Stimulated activated CD4-positive, alpha-beta T cell treated with anti-CD3 and anti-CD28 coated beads, Interleukin-4, amount 100 ng/mL, for 4 hours (primary cell): ENCODE measurements around the gene TMPRSS7.
"Not testable (repeated sequence)": the region's sequence is repeated elsewhere in the genome, so short reads cannot be mapped to it uniquely, and the experiment has no call there.

Experiments used
- DNase-seq, 2 experiments: peaks; one replicate each; pipeline ENCODE4 v3.0.0-alpha.2; 2020

Gene TMPRSS7

DNA sequence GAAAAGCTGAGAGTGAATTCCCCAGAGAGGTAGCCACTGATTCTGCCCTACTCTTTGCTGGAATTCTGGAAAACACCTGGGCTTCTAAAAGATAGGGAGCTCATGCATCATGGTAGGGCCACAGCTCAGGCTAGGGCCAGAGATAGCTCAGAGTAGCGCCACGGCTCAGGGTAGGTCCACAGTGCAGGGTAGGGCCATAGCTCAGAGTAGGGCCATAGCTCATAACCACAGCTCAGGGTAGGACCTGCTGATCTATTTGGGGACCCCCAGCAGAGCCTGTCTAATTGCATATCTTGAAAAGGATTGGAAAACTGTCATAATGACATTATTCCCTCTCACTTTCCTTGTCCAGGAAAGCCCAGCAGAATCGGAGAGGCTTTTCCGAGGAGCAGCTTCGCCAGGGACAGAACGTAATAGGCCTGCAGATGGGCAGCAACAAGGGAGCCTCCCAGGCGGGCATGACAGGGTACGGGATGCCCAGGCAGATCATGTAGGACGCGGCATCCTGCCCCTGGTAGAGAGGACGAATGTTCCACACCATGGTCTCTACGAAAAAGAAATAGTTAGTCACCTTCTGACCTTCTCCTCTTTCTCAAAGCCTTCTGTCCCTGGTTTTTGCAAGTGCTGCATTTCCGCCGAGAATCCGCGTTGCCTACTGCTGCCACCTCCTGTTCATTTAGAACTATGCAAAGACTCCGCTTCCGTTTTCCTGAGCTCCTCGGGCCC lies 21.3 kb upstream of the TMPRSS7 start:
- peak; percentile 51 to 65 for DNase-seq

DNA sequence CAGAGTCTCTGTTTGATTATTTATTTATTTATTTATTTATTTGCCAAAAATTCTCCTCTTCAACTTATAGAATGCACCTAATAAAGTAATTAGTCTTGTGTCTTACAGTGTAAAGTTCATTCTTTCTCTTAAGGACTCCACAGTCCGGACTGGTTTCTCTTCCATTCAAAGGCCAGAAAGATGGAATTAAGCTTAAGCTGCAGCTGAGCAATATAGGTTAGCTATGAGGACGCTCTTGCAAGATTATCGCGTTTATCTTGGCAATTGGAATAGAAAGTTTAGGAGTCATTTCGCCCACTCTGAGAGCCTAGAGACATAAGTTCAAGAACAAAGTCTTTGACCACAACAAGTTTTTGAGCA lies 20.8 kb upstream of the TMPRSS7 start:
- no peak for DNase-seq

DNA sequence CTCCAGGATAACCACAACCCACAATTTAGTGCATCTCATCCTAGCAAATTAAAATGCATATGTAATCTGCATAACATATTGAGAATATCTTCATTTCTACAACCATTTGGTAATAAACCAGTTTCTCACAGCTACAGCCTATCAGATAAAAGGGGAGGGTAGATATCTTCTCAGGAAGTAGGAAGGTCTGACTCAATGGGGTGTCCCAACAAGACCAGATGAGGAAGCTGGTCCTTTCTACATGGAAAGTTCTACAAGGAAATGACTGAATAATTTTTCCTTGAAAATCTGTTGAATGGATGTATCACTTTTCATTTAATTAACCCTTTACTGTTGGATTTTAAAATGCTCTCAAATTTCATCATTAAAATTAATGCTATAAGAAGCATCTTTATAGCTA lies 17.4 kb upstream of the TMPRSS7 start:
- DNase-seq, result no peak

DNA sequence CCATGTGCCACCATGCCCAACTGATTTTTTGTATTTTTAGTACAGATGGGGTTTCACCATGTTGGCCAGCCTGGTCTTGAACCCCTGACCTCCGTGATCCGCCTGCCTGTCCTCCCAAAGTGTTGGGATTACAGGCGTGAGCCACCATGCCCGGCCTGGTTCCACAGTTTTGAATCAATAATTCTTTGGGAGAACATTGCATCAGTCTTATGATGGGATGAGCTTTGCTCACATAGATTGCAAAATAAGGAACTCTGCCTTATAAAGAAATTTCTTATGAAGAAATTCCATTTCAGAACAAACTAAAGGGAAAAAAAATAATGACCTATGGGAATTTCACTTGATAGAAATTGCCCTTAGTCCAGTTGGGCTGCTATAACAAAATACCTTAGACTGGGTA lies 15.8 kb upstream of the TMPRSS7 start:
- no peak for DNase-seq

DNA sequence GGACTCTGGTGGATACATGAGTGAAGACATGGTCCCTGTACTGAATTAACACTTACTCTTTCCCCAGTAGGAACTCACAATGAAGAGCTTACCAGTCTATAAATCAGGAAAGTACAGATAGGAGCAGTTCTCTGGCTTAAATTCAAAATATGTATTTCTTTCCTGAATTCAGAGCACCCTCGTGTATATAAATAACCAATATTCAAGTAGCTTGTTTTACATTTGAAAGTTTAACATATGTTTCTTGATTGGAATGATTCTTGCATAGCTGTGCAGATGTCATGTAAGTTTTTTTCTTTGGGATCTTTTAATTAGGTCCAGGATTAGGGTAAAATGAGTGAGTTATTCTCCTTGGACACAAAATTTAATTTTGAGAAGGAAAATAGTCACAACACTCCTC lies 14.8 kb upstream of the TMPRSS7 start:
- DNase-seq, result no peak

DNA sequence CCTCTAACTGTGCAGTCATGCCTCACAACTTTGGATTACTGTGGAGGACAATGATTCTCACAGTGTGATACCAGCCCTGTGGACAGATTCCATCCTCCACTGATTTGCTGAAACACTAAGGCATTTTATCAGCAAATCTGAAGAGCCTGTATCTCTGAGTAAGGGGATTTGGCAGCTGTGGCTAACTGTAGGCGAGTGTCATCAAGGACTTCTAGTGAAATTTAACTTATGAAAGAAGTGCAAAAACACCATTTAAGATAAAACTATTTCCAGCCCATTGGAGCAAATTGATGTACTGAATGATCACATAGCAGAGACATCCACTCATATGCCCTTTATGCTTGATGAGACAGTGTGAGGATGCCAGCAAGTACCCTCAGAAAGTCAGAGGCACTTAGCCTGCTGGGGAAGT lies 13.9 kb upstream of the TMPRSS7 start:
- no peak for DNase-seq

DNA sequence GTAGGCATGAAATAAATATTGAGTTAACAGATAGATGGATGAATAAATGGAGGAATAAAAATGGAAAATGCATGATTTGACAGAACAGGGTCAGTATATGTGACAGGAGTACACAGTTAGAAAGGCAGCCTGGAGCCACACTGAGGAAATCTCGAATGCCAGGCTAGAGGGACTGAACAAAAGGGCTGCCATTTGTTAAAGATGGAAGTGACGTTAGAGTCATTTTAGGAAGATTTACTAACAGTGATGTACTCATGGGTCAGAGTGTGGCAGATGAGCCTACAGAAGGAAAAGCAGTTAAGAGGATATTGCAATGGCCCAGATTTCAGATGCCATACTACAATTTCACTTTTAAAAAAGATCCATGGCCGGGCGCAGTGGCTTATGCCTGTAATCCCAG lies 7.4 kb upstream of the TMPRSS7 start:
- DNase-seq, result no peak

DNA sequence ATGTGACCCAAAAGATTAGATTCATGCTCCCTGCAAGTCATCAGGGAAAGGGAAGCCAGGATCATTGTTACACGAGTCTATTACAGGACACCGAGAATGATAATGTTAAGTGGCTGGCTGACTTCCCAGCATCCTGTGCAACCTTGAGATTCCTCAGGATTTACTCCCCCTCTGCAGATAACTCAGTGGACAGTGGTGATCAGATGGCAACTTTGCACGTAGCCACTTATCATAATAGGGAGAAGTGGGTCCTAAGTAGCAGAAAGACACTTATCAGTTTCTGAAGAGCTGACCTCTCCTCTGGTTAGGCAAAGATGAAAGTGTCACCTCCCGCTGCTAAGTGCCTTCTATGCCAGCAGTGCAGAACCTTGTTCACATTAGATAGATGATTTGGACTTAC lies 6.7 kb upstream of the TMPRSS7 start:
- no peak for DNase-seq

DNA sequence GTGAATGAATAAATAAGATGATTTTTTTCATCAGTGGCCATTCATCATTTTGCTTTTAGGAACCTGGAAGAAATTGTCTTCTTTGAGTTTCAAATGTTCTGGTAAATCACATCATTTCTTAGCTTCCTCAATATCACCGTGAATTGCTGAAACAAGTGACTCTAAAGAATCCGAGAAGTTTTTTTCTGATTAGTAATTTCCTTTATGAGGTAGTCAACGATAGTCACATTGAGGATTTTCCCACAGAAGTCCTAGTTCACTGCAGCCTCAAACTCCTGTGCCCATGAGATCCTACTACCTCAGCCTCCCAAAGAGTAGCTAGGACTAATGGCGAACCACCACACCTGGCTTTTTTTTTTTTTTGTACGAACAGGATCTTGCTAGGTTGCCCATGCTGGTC lies 3.6 kb upstream of the TMPRSS7 start:
- no peak for DNase-seq

DNA sequence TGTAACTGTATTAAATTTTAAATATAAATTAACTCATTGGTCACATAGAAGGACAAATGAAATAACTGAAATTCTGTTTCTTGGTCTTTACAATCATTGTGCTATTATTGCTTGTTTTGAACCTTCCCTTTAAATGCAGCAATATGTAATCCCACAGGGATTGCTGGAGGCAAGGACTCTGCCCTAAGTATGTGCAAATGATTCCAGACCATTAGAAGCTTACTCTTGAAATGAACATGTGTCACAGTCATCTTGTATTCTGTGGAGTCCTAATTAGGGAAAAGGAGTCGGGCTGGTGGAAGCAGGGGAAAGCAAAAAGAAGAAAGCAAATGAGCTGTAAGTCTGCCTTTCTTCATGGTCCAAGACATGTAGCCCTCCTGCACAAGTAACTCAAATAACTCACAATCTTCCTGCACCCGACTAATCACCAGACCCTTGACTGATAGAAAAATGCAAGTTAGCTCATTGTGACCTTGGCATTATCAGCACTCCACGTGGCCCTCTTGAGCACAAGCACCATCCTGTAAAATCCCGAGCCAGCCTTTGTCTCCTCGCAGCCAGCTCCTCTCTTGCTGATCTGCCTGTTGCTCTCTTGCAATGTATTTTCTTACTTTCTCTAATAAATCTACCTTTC lies 2.3 kb upstream of the TMPRSS7 start:
- DNase-seq, result no peak

DNA sequence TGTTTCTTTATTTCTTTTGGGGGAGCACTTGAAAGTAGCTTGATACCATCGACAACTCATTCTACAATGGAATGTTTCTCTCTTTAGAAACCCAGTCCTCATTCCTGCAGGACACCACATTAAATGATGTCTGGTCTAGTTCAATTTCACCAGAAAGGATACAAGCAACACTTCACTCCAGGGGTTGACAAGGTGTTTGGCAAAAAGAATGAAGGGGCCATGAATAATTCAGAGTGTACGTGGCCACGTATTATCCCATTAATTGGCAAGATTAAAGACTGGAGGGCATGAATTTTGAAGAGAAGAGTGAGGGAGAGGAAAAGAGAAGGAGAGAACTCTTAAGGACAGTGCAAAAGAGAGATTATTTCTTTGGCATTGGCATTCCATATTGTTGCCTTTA lies 705 bp downstream of the TMPRSS7 start:
- no peak for DNase-seq

DNA sequence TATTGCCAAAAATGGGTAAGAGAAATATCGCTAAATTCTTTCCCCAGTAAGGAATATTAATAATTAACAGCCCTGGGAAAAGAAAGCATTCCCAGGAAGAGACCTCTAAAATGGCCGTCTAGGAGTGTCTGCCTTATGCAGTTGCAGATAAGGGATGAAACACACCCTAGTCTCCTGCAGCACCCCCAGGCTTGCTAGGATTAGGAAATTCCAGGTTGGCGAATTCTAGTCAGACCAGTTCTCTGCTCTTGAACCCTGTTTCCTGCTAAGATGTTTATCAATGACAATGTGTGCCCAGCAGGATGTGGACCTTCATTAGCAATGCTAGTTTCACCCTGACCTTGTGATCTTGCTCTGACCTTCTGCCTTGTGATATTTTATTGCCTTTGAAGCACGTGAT lies 2.7 kb downstream of the TMPRSS7 start:
- not testable (repeated sequence) for DNase-seq

DNA sequence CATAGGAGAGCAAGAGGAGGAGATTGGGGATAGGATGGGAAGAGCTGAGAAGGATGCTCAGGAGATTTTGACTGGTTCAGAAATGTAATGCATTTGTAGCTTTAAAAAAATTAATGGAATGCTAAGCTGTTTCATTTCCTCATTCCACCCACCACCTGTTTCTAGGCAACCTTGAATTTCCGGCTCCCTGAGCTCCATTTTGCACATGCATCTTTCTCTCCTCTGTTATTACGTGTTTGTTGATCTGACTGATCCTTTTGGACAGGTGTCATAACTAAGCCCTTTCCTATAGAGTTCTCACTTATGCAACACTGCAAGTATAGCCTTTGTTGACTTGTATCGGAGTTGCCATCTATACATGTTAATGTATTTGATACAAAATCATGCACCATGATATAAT lies 4.3 kb downstream of the TMPRSS7 start:
- no peak for DNase-seq

DNA sequence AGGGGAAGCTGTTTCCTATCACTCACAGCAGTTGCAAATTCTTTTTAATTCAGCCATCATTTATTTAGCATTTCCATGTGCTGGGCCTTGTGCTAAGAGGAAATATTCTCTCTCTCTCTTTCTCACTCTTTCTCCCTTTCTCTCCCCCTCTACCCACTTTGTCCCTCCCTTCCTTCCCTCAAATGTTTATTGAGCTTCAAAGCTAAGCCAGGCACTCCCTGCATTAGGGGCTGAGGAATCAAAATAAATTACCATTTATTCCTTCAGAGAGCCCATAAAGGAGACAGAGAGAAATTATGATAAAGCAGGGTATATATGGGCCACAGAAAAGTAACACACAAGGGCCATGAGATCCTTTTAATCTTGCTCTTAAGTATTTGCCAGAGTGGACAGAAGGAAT lies 6.8 kb downstream of the TMPRSS7 start:
- DNase-seq, result no peak

DNA sequence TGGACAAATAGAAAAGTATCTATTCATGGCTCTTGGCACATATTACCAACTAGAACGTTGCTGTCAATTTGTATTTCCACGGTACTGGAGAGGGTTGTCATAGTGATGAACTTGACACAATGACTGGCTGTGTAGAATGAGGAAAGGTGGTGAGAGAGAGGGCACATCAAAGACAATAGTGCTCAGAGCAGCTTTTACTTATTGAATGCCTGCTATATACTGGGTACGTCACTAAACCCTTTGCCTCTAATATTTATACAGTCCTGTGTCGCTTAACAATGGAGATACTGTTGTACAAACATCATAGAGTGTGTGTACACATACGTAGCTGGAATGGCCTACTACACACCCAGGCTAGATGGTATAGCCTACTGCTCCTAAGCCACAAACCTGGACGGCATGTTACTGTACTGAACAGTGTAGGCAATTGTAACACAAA lies 8.3 kb downstream of the TMPRSS7 start:
- DNase-seq, result no peak

DNA sequence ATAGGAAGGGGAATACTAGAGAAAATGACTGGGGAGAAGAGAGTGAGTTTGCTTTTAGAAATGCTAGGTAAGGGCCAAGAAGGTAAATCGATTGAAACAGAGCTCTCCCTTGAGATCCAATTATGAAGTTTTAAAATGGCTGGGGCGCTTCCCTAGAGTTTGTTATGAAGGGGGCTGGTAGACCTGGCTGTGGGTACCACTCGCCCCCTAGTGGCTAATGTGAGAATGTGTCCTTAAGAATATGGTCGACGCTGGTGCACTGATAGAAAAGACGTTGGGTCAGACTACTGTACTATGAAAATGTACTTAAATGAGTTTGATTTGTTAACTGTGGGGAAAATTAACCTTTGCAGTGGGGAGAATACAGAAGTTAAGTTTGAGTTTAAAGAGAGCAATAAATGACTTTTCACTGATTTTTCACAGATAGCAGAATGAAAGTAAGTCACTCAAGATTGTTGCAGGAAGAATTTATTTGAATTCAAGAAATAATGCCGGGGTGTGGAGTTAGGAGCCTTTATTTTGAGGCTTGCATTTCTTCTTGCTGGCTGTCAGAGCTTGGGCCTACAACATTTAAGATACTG lies 9.2 kb downstream of the TMPRSS7 start:
- DNase-seq, result peak; percentile 12 to 39

DNA sequence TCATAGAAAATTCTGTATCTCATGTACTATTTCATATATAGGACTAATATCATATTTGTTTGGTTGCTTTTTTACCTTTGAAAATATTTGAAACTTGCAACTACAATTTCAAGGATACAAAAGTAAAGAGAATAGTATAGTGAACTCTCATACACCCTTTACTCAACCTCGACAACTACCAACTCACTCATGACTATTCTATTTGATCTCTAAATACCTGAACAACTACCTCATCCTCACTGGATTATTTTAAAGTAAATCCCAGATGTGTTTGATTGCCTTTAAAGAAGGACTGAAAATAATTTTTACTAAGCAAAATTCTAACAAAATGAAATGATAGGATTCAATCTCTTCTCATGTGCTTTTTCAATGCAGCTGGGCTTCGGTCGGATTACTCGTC lies 12.1 kb downstream of the TMPRSS7 start:
- DNase-seq, result no peak

DNA sequence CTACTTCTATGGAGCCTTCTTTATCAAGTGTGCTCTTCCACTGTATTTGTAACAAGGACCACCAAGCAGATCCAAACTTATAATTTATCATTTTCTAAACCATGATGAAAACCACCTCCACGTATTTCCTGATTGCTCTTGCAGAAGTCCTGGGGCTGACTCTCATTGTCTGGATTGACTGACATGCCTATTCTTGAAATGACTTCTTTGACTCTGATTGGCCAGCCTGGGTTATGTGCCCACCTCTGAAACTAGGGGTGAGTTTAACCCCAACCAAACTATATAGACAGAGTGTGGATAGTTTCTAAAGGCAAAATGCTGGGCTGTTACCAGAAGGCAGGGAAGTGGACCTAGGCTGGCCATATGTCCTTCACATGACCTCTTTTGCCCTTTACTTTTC lies 12.7 kb downstream of the TMPRSS7 start:
- DNase-seq, result no peak

DNA sequence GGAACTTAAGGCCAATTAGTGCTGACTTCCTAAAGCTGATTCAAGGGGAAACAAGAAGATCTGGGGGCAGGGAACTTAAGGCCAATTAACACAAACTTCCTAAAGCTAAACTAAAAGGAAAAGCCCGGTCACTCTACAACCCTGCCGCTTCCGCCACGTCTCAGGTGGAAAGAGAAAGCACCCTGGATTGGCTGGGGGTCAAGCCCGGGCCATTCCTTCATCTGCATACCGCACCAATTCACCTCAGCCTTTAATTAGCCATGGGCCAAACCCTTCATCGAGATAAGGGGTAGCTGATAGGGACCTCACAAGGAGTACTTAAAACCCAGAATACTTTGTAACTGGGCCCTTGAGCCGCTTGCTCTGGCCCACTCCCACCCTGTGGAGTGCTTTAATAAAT lies 14.4 kb downstream of the TMPRSS7 start:
- no peak for DNase-seq

DNA sequence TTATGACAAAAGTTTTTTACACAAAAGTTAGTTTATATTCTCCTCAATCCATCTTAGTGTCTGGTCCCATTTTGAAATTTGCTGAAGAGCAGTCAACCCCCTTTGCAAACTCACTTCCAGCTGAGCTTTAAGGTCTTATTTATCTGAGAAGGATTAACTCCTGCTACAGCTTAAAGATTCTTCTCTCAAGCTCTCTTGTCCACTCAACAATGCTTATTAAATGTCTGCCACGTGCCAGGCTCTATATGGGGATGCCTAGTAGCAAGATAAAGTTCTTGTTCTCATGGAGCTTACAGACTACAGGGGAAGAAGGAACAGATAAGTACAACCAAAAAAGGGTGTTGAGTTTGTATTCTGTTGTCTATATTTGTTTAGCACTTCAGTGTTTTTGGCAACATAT lies 18.7 kb downstream of the TMPRSS7 start:
- DNase-seq, result no peak

DNA sequence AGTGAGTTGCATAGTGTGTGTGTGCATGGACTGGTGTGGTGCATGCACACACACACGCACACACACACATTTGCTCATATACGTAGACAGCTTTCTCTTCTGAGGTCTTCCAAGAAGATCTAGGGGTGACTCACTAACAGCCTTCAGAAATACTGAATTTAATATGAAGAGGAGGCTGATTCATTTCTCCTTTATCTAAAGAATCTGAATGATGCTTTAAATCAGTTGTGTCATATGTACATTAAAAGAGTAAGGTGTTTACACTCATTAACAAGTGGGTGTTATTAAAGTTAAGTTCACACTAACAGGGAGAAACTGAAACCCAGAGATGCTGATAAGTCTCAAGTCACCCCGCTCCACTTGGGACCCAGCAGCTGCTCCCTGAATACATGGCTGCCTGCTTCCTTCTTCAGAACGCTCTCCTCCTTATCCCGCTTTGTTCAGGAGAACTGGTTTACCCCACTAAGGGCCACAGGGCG lies 22.0 kb downstream of the TMPRSS7 start:
- peak in 1 of 2 experiments; percentile 7 for DNase-seq

DNA sequence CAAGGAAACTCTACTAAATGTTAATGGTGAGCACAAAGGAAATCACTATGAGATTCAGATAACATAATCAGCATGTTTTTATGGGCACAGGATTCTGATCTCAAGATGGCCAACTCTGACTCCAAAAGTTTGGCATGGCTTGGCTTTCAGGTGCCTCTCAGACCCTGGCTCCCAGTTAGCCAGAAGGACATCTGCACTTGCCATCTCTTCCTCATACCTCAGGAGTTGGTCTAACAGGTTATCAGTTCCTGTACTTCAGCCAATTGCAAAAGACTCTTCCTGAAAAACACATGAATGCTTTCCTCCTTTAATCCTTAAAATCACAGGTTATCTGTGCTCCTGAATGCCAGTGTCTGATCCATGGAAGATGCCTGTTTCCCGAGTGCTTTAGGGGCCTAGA lies 25.0 kb downstream of the TMPRSS7 start:
- DNase-seq, result no peak

DNA sequence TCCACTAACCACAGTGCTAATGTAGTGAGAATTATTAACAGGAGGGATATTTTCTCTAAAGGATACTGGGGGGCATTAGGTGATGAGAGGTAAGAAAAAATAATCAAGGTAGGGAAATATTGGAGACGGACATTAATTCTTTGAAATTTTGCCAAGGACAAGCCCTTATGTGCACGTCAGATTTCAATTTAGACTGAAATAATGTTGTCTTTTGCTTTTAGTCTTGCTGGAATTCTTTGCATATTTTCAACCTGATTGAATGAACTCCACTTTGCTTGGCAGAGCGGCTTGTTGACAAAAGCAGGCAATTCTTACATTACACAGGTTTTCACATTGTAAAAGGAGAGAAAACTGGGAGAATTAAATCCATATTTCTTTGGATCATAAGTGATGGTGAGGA lies 26.6 kb downstream of the TMPRSS7 start:
- no peak for DNase-seq

DNA sequence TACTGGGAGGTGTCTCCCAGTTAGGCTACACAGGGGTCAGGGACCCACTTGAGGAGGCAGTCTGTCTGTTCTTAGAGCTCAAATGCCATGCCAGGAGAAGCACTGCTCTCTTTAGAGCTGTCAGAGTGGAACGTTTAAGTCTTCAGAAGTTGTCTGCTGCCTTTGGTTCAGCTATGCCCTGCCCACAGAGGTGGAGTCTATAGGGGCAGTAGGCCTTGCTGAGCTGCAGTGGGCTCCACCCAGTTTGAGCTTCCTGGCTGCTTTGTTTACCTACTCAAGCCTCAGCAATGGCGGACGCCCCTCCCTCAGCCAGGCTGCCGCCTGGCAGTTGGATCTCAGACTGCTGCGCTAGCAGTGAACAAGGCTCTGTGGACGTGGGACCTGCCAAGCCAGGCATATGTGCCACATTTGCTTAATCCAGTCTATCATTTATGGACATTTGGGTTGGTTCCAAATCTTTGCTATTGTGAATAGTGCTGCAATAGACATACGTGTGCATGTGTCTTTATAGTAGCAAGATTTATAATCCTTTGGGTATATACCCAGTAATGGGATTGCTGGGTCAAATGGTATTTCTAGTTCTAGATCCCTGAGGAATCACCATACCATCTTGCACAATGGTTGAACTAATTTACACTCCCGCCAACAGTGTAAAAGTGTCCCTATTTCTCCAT lies 38.0 kb downstream of the TMPRSS7 start:
- DNase-seq, result peak; percentile 29 to 63
